ENCODE results near the gene CLCN2.
"Not testable (repeated sequence)": the region's sequence is repeated elsewhere in the genome, so short reads cannot be mapped to it uniquely, and the experiment has no call there.

Gene CLCN2

GRCh38 chr3:184341925-184342324, 19.5 kb downstream of the CLCN2 start:
- Histone ChIP-seq H3K4me3 (IDR thresholded peaks at IDR 0.05; ENCODE audit: insufficient read depth, low read depth, low read length) (no peak overlapping the region), H3K4me2 (no peak overlapping the region), H3K79me2 (ENCODE audit: insufficient read depth, low read depth) (no peaks in the 10 kb centered on the region), H4K20me1 (ENCODE audit: insufficient read depth) (no peaks in the 10 kb centered on the region), H3K36me3 (ENCODE audit: insufficient read depth) (no peaks in the 10 kb centered on the region), H3K9ac (no peak overlapping the region), H2AFZ (ENCODE audit: low read depth) (no peak overlapping the region), H3K4me1 (ENCODE audit: low read depth, poor library complexity, severe bottlenecking) (peaks cover 7% of the 10 kb centered on the region), H3K27me3 (ENCODE audit: insufficient read depth, low read depth) (no peaks in the 10 kb centered on the region), H3K27ac (no peak overlapping the region)
- TF ChIP-seq CTCF (conservative IDR thresholded peaks at IDR 0.05; ENCODE audit: low read depth, low read length): no peak

DNA sequence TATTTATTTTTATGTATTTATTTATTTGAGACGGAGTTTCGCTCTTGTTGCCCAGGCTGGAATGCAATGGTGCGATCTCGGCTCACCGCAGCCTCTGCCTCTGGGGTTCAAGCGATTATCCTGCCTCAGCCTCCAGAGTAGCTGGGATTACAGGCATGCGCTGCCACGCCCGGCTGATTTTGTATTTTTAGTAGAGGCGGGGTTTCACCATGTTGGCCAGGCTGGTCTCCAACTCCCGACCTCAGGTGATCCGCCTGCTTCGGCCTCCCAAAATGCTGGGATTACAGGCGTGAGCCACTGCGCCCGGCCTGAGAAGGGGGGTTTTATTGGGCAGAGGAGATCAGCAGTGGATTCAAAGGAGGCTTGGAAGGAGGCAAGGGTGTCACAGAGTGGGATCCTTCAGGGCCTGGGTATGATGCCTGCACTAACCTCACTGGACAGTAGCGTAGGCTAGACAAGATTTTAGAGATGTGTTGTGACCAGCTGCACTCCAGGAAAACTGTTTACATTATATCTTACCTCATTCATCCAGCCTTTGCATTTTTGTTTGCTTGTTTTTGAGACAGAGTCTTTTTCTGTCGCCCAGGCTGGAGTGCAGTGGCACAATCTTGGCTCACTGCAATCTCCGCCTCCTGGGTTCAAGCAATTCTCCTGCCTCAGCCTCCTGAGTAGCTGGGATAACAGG, 21.8 kb downstream of the CLCN2 start:
- H4K20me1 ChIP-seq (ENCODE audit: insufficient read depth); H3K4me2 ChIP-seq; H3K27ac ChIP-seq; H3K79me2 ChIP-seq (ENCODE audit: insufficient read depth, low read depth); H2AFZ ChIP-seq (ENCODE audit: low read depth); H3K4me1 ChIP-seq (ENCODE audit: low read depth, poor library complexity, severe bottlenecking); H3K9ac ChIP-seq; H3K4me3 ChIP-seq (IDR thresholded peaks at IDR 0.05; ENCODE audit: insufficient read depth, low read depth, low read length); H3K36me3 ChIP-seq (ENCODE audit: insufficient read depth); H3K27me3 ChIP-seq (ENCODE audit: insufficient read depth, low read depth): not testable (repeated sequence)

DNA sequence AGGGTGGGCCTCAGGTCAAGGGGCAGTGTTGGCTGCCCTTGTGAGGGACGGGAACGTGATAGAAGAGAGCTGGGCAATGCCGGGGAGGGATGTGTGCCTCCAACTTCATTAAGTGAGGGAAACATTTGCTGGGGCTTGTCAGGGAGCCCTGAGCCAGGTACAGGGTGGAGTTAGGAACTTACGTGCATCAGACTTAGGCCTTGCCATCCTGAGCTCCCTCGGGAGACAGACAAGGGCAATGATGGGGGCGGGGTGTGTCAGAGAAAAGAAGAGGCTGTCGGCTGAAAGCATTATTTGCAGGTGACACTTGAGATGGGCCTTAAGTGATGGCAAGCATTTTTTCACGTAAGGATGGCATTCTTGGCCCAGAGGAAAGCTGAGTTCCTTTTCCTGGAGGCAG, 22.4 kb downstream of the CLCN2 start:
- H3K4me1 ChIP-seq (ENCODE audit: low read depth, poor library complexity, severe bottlenecking): peaks cover 3% of the 10 kb centered on the region
- H3K4me3 ChIP-seq (IDR thresholded peaks at IDR 0.05; ENCODE audit: insufficient read depth, low read depth, low read length): no peak overlapping the region
- H3K36me3 ChIP-seq (ENCODE audit: insufficient read depth): peaks cover 6% of the 10 kb centered on the region; the same call in 1 of the 2 replicates
- TF ChIP-seq CTCF (conservative IDR thresholded peaks at IDR 0.05; ENCODE audit: low read depth, low read length): no peak
- no peaks in the 10 kb centered on the region for H3K79me2 ChIP-seq (ENCODE audit: insufficient read depth, low read depth)
- H4K20me1 ChIP-seq (ENCODE audit: insufficient read depth): no peaks in the 10 kb centered on the region
- H3K9ac ChIP-seq: no peak overlapping the region
- H3K27me3 ChIP-seq (ENCODE audit: insufficient read depth, low read depth): no peaks in the 10 kb centered on the region
- H3K27ac ChIP-seq: no peak overlapping the region
- H2AFZ ChIP-seq (ENCODE audit: low read depth): no peak overlapping the region
- no peak overlapping the region for H3K4me2 ChIP-seq

DNA sequence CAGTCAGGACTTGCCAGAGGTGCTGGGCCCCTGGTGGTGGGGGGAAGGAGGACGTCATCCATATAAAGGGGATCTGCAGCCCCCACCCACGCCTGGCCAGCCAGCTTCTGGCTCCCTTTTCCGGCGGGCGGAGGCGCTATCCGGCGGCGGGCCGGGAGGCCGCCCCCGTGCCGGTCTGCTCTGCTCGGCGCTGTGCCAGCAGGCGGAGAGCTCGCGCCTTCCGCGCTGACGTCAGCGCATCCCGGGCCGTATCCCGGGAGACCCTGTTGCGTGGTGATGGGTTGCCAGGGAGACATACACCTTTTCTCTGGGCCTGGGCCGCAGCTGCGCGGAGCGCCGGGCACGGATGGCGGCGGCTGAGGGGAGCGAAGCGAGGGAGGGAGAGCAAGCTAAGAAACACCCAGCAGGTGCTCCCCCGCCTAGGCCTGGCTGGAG, 22.9 kb downstream of the CLCN2 start:
- no peak overlapping the region for H2AFZ ChIP-seq (ENCODE audit: low read depth)
- peaks cover 6% of the 10 kb centered on the region; the same call in 1 of the 2 replicates for H3K36me3 ChIP-seq (ENCODE audit: insufficient read depth)
- no peaks in the 10 kb centered on the region for H4K20me1 ChIP-seq (ENCODE audit: insufficient read depth)
- H3K4me3 ChIP-seq (IDR thresholded peaks at IDR 0.05; ENCODE audit: insufficient read depth, low read depth, low read length): no peak overlapping the region
- H3K9ac ChIP-seq: no peak overlapping the region
- H3K79me2 ChIP-seq (ENCODE audit: insufficient read depth, low read depth): no peaks in the 10 kb centered on the region
- peaks cover 3% of the 10 kb centered on the region for H3K4me1 ChIP-seq (ENCODE audit: low read depth, poor library complexity, severe bottlenecking)
- no peak overlapping the region for H3K4me2 ChIP-seq
- no peaks in the 10 kb centered on the region for H3K27me3 ChIP-seq (ENCODE audit: insufficient read depth, low read depth)
- H3K27ac ChIP-seq: no peak overlapping the region
- TF ChIP-seq CTCF (conservative IDR thresholded peaks at IDR 0.05; ENCODE audit: low read depth, low read length): no peak

DNA sequence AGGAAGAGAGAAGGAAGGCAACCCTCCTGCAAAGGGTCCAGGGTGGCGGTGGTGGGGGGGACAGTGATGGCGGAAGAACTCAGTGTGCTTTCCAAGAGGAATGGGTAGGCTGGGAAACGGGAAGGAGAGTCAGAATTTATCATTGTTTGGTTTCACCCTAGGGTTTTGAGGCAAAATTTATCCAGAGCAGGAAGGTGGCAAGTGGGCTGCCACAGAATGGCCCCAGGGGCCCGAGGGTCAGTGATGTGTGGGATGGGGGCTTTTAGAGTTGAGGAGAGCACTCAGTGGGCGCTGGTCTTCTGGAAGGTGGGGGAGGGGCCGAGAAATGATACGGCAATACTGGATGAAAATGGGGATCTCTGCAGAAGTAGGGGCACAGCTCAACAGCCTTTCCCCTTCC, 23.4 kb downstream of the CLCN2 start:
- Histone ChIP-seq H3K4me2 (no peak overlapping the region), H3K4me1 (ENCODE audit: low read depth, poor library complexity, severe bottlenecking) (peaks cover 3% of the 10 kb centered on the region), H3K27ac (no peak overlapping the region), H3K27me3 (ENCODE audit: insufficient read depth, low read depth) (no peaks in the 10 kb centered on the region), H3K79me2 (ENCODE audit: insufficient read depth, low read depth) (no peaks in the 10 kb centered on the region), H3K9ac (no peak overlapping the region), H2AFZ (ENCODE audit: low read depth) (no peak overlapping the region), H3K36me3 (ENCODE audit: insufficient read depth) (peaks cover 6% of the 10 kb centered on the region; the same call in 1 of the 2 replicates), H3K4me3 (IDR thresholded peaks at IDR 0.05; ENCODE audit: insufficient read depth, low read depth, low read length) (no peak overlapping the region), H4K20me1 (ENCODE audit: insufficient read depth) (no peaks in the 10 kb centered on the region)
- no peak for TF ChIP-seq CTCF (conservative IDR thresholded peaks at IDR 0.05; ENCODE audit: low read depth, low read length)
